ENCODE data around the gene DDX56.

GRCh38 chr7:44580945-44581878, 7.5 kb upstream of the DDX56 start:
- TF ChIP-seq, protein P1, sequence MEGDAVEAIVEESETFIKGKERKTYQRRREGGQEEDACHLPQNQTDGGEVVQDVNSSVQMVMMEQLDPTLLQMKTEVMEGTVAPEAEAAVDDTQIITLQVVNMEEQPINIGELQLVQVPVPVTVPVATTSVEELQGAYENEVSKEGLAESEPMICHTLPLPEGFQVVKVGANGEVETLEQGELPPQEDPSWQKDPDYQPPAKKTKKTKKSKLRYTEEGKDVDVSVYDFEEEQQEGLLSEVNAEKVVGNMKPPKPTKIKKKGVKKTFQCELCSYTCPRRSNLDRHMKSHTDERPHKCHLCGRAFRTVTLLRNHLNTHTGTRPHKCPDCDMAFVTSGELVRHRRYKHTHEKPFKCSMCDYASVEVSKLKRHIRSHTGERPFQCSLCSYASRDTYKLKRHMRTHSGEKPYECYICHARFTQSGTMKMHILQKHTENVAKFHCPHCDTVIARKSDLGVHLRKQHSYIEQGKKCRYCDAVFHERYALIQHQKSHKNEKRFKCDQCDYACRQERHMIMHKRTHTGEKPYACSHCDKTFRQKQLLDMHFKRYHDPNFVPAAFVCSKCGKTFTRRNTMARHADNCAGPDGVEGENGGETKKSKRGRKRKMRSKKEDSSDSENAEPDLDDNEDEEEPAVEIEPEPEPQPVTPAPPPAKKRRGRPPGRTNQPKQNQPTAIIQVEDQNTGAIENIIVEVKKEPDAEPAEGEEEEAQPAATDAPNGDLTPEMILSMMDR (conservative IDR thresholded peaks at IDR 0.05; ENCODE audit: low read length) = no peak
- no peak for TF ChIP-seq EZH2phosphoT487 (IDR thresholded peaks at IDR 0.05; ENCODE audit: borderline replicate concordance)
